ENCODE measurements around the gene OR4D10. TPM values are rescaled to one million over a fixed set of nuclear protein-coding genes. Genes with fewer than 3 reads are reported as not detected.

OR4D10 gene
- total RNA-seq, 1 donor from 2014 or later = not detected

GRCh38 chr11:59523541-59523940 lies 50.4 kb downstream of the OR4D10 start:
- intact Hi-C loops (cut with micrococcal nuclease) = no loop called here

DNA sequence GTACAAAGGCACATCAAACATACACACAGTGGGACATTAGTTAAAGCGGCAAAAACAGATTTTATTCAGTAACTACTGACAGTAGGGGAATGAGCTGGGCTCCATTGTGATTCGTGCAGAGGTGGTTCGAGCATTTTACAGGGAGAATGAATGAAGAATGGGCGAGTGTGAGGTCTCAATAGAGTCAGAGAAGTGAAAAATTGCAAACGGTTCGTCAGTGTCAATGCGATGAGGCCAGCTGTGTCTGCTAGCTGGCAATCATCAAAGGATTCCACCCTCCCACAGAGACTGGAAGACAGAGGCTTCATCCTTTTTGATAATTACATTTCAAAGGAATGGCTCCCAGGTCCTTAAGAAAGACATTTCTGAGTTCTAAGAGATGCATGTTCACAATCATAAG lies 55.6 kb downstream of the OR4D10 start:
- intact Hi-C loops (cut with micrococcal nuclease) = no loop called here

Other genes starting within 250 kb of the OR4D10 start
- gene OR5AN1, start 114.4 kb upstream of the OR4D10 start, total RNA-seq = not detected in 2 replicates
- gene OR5A2, start 46.9 kb upstream of the OR4D10 start, total RNA-seq = not detected in 2 replicates
- not detected in 2 replicates for gene OR5A1, start 36.8 kb upstream of the OR4D10 start, total RNA-seq
- gene OR4D6, start 16.4 kb upstream of the OR4D10 start, total RNA-seq = not detected in 2 replicates
- not detected in 2 replicates for gene OR4D11, start 30.3 kb downstream of the OR4D10 start, total RNA-seq
- not detected in 2 replicates for gene OR4D9, start 38.2 kb downstream of the OR4D10 start, total RNA-seq
- 40.3 and 42.3 TPM in 2 replicates for gene OSBP, start 142.5 kb downstream of the OR4D10 start, total RNA-seq
- 51.3 and 51.5 TPM in 2 replicates for gene PATL1, start 195.7 kb downstream of the OR4D10 start, total RNA-seq
- gene OR10V1, start 240.5 kb downstream of the OR4D10 start, total RNA-seq = not detected in 2 replicates

Measured in T-helper 2 cell treated with Interferon-gamma antibody and Interleukin-4, amounts not matched to agents 100 ng/mL and 5 ng/mL, for 36 hours (primary cell).